ACC112 (cell line): Measurements from ENCODE around the gene SPP2.
A peak's percentile ranks its signal among the peaks of the same experiment; 100 is the strongest.

Source experiments
- H2AFZ ChIP-seq: fragments of 200-600 bp; sonication (generic); one replicate; pipeline ENCODE4 v1.6.0; 2017; ENCODE audit warnings: antibody characterized with exemption, low read length; ENCODE audit not compliant: unreplicated experiment
- H3K27ac ChIP-seq: fragments of 200-600 bp; sonication (generic); 2 replicates; pipeline ENCODE4 v1.5.1; 2014; ENCODE audit warnings: low read depth, mild to moderate bottlenecking, antibody characterized with exemption, low read length, moderate library complexity
- H3K27me3 ChIP-seq: fragments of 200-600 bp; sonication (generic); 2 replicates; pipeline ENCODE4 v1.6.1; 2014; ENCODE audit warnings: mild to moderate bottlenecking, antibody characterized with exemption, low read length, moderate library complexity, mixed read lengths; ENCODE audit not compliant: insufficient read depth
- H3K36me3 ChIP-seq: fragments of 200-600 bp; sonication (generic); 2 replicates; pipeline ENCODE4 v1.6.1; 2016; ENCODE audit warnings: mild to moderate bottlenecking, antibody characterized with exemption, low read length, moderate library complexity, mixed read lengths; ENCODE audit not compliant: insufficient read depth
- H3K4me1 ChIP-seq: fragments of 200-600 bp; sonication (generic); one replicate; pipeline ENCODE4 v1.6.1; 2016; ENCODE audit warnings: low read length, mixed read lengths; ENCODE audit not compliant: insufficient read depth, unreplicated experiment, control insufficient read depth
- H3K4me3 ChIP-seq: fragments of 200-600 bp; sonication (generic); 2 replicates; pipeline ENCODE4 v1.5.1; 2014; ENCODE audit warnings: mild to moderate bottlenecking, low read depth, low read length
- H3K79me2 ChIP-seq: fragments of 200-600 bp; sonication (generic); one replicate; pipeline ENCODE4 v1.6.0; 2016; ENCODE audit warnings: low read length; ENCODE audit not compliant: control insufficient read depth, unreplicated experiment, insufficient read depth

The SPP2 gene

DNA sequence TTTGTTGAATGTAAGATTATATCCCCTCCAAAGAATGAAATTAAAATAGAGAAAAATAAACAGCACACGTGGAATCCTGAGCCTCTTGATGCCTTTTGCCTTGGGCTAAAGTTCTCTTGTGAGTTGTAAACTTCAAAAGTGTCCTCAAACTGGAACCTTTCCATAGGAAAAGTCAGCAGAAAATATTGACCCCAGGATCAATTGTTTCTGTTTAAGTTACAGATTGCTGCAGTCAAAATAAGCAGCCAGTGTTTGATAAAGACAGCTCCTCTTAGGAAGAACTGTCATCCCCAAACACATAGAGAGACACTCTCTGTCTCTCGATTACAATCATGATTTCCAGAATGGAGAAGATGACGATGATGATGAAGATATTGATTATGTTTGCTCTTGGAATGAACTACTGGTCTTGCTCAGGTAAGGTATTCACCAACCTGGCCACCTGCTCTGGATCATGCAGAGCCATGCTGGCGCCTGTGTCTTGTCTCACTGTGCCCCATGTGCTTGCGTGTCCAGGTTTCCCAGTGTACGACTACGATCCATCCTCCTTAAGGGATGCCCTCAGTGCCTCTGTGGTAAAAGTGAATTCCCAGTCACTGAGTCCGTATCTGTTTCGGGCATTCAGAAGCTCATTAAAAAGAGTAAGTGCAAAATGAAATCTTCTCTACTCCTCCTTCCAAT, at the start of gene SPP2:
SPP2 (plus strand) TSS at position 248 of the 681 bp plus-strand sequence; CDS start at position 333, 85 bp downstream.
- Histone ChIP-seq H2AFZ (no peak within 1 kb of the TSS), H3K4me1 (peaks cover 9% of the 10 kb centered on the region), H3K27ac (no peak within 1 kb of the TSS), H3K79me2 (no peaks in the 10 kb centered on the region), H3K36me3 (no peaks in the 10 kb centered on the region), H3K27me3 (peaks cover 6% of the 10 kb centered on the region; the same call in 1 of the 2 replicates), H3K4me3 (no peak within 1 kb of the TSS)

DNA sequence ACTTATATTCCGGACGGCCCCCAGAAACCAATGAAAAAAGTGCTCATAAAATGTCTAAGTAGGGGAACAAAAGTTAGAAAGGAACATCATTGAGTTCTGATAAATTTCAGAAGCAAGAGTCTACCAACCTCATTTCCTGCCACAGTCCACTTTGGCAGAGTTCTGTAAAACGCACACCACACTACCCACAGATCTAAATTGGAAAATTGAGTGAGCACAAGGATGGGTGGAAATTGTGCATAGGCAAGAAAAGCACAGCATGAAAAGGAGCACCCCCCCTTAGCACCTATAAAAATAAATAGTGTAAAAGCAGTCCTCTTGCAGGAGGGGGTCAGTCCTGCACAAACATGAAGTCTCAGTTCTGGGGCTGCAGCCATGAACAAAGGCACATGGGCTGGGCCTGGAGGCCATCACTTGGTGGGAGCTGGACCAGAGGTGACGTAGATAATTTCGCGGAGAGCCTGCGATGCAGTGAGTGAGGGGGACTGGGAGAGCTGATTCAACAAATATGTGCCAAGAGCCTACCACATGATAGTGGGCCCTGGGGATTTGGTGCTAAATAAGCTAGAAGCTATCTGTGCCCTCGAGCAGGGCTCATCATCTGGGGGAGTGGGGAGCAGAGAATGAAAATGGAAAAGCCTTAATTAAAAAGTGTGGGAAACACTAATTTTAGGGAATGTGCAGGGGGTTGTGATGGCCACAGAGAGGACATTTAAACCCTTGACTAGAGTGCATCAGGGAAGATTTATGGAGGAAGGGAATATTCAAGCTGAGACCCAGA, 48.9 kb upstream of the SPP2 start:
- H3K4me3 ChIP-seq: no peak overlapping the region
- H3K36me3 ChIP-seq: no peaks in the 10 kb centered on the region
- peaks cover 15% of the 10 kb centered on the region for H3K4me1 ChIP-seq
- no peak overlapping the region for H2AFZ ChIP-seq
- no peak overlapping the region for H3K27ac ChIP-seq
- H3K79me2 ChIP-seq: no peaks in the 10 kb centered on the region
- no peaks in the 10 kb centered on the region for H3K27me3 ChIP-seq

DNA sequence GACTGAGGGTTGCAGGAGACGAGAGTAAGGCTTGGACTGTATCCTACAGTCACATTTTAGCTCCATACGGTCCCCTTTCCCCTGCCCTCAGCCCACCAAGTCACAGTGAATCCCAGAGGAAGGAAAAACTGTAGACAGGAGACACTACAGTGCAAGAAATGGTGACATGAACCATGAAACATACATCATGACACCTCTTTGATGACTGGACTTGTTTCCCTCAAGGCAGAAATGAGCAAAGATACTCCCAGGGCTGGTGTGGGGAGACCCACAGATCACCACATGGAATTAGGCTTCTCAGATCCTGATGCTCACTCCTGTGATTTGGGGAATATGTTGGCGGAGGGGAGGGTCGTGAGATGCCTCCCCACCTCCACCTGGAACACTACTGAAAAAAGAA, 48.2 kb upstream of the SPP2 start:
- H3K27ac ChIP-seq: no peak overlapping the region
- peaks cover 14% of the 10 kb centered on the region for H3K4me1 ChIP-seq
- H3K79me2 ChIP-seq: no peaks in the 10 kb centered on the region
- no peak overlapping the region for H2AFZ ChIP-seq
- H3K4me3 ChIP-seq: no peak overlapping the region
- no peaks in the 10 kb centered on the region for H3K27me3 ChIP-seq
- no peaks in the 10 kb centered on the region for H3K36me3 ChIP-seq

DNA sequence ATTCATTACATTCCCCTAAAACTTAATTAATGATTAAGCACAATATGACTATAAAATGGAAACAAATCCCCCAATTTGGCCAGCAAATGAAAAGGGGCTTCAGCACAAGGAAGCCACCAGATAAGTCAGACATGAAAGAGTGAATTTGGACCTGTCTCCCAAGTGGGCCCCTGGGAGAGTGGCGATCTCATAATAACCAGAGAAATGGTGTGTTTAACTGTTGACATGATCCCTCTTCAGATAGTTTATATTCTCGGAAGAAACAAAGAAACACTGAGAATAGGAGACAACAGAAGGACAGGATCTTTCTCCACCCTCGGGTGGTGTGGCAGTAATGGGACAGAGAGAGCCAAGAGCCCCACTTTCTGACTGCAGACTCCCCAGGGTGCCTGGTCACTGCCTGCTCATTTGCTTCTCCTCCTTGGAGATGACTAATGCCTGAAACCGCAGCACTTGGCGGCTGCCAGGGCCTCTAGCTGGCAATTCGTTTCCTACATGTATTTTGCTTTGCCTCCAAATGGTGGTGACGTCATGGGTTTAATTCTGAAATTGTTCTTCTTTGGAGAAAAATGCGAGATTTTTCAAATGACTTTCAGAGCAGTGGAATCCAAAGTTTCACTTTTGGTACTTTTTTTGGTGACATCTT, 46.4 kb upstream of the SPP2 start:
- Histone ChIP-seq H3K36me3 (no peaks in the 10 kb centered on the region), H3K27me3 (no peaks in the 10 kb centered on the region), H3K4me3 (peak overlapping the region; percentile 8; the same call in 1 of the 2 replicates), H2AFZ (peak overlapping the region; percentile 34), H3K27ac (no peak overlapping the region), H3K4me1 (peaks cover 14% of the 10 kb centered on the region), H3K79me2 (no peaks in the 10 kb centered on the region)

- Histone ChIP-seq H3K36me3 (no peaks in the 10 kb centered on the region), H3K4me3 (no peak overlapping the region), H3K27me3 (no peaks in the 10 kb centered on the region), H3K79me2 (no peaks in the 10 kb centered on the region), H3K27ac (no peak overlapping the region), H2AFZ (no peak overlapping the region), H3K4me1 (peaks cover 14% of the 10 kb centered on the region)
Observed at GRCh38 chr2:234005126-234005525, 45.4 kb upstream of the SPP2 start.

GRCh38 chr2:234006501-234006900, 44.0 kb upstream of the SPP2 start:
- H3K27me3 ChIP-seq: no peaks in the 10 kb centered on the region
- H3K4me3 ChIP-seq: no peak overlapping the region
- no peaks in the 10 kb centered on the region for H3K36me3 ChIP-seq
- no peaks in the 10 kb centered on the region for H3K79me2 ChIP-seq
- no peak overlapping the region for H3K27ac ChIP-seq
- no peak overlapping the region for H2AFZ ChIP-seq
- peaks cover 14% of the 10 kb centered on the region for H3K4me1 ChIP-seq

DNA sequence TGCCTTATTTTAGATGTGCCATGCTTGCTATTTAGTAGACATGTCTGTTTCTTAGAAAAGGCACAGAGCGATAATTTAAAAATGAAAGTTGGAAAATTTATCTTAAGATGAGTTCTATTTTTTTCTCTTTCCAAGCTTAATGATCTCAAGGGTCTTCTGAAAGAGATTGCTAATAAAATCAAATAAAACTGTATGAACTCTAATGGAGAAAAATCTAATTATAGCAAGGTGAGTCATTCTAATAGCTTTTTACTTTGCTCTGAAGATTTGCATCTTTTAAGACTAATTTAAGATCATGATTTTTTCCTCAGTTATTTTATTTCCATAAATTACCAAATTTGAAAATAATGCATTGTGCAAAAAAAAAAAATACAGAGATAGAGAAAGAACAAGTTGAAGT, 36.1 kb upstream of the SPP2 start:
- no peaks in the 10 kb centered on the region for H3K4me1 ChIP-seq
- no peak overlapping the region for H2AFZ ChIP-seq
- H3K4me3 ChIP-seq: no peak overlapping the region
- H3K36me3 ChIP-seq: no peaks in the 10 kb centered on the region
- H3K27me3 ChIP-seq: no peaks in the 10 kb centered on the region
- H3K27ac ChIP-seq: no peak overlapping the region
- no peaks in the 10 kb centered on the region for H3K79me2 ChIP-seq

- no peaks in the 10 kb centered on the region for H3K79me2 ChIP-seq
- no peaks in the 10 kb centered on the region for H3K27me3 ChIP-seq
- H2AFZ ChIP-seq: no peak overlapping the region
- H3K4me3 ChIP-seq: no peak overlapping the region
- H3K27ac ChIP-seq: no peak overlapping the region
- H3K36me3 ChIP-seq: no peaks in the 10 kb centered on the region
- no peaks in the 10 kb centered on the region for H3K4me1 ChIP-seq
Observed at GRCh38 chr2:234015861-234016260, 34.6 kb upstream of the SPP2 start.

- Histone ChIP-seq H3K27ac (no peak overlapping the region), H3K36me3 (no peaks in the 10 kb centered on the region), H3K4me1 (no peaks in the 10 kb centered on the region), H2AFZ (no peak overlapping the region), H3K4me3 (no peak overlapping the region), H3K79me2 (no peaks in the 10 kb centered on the region), H3K27me3 (0 out of 2 replicates have a peak, but pooled peaks cover 7% of the 10 kb centered on the region)
Observed at GRCh38 chr2:234019896-234020295, 30.6 kb upstream of the SPP2 start.

DNA sequence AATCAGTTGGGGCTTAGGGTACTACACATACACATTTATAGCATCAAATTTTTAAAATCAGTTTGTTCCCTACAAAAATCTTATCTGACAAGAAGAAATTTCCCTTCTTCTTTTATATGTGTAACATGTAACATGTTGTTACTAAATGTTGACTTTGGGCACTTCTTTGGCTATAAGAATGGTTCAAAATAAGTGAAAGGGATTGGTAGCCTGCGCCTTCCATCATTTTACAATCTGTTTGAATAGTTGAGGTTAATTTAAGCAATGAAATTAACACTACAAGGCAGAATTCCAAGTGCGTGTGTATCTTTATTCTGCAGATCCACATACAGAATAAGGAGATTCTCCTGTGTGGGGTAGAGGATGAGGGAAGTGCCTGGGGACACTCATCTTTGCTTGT, 30.2 kb upstream of the SPP2 start:
- H3K27me3 ChIP-seq: 0 out of 2 replicates have a peak, but pooled peaks cover 7% of the 10 kb centered on the region
- H3K36me3 ChIP-seq: no peaks in the 10 kb centered on the region
- H3K4me1 ChIP-seq: no peaks in the 10 kb centered on the region
- no peak overlapping the region for H3K4me3 ChIP-seq
- H3K79me2 ChIP-seq: no peaks in the 10 kb centered on the region
- H2AFZ ChIP-seq: no peak overlapping the region
- no peak overlapping the region for H3K27ac ChIP-seq
